ENCODE results near the gene DMXL1.

Gene DMXL1

GRCh38 chr5:119273391-119273839, 202.5 kb downstream of the DMXL1 start:
- DNase-seq, result no peak
- peak overlapping the region; percentile 91 for H3K27ac ChIP-seq (ENCODE audit: insufficient read depth, low read length, poor library complexity, severe bottlenecking)
- peaks cover 71% of the 10 kb centered on the region for H3K4me1 ChIP-seq (ENCODE audit: control insufficient read depth, insufficient read depth, low read length, poor library complexity, severe bottlenecking)
- peak overlapping the region; percentile 40 for H3K4me3 ChIP-seq (ENCODE audit: insufficient read depth, low read depth, low read length, poor library complexity, severe bottlenecking)
- H3K9me3 ChIP-seq (ENCODE audit: control insufficient read depth, low read length), result no peaks in the 10 kb centered on the region
- no peaks in the 10 kb centered on the region for H3K36me3 ChIP-seq (ENCODE audit: control insufficient read depth, insufficient read depth, low read length)
- H3K27me3 ChIP-seq (replicated peaks; ENCODE audit: control insufficient read depth, insufficient read depth, low read length, poor library complexity, severe bottlenecking), result no peaks in the 10 kb centered on the region

DNA sequence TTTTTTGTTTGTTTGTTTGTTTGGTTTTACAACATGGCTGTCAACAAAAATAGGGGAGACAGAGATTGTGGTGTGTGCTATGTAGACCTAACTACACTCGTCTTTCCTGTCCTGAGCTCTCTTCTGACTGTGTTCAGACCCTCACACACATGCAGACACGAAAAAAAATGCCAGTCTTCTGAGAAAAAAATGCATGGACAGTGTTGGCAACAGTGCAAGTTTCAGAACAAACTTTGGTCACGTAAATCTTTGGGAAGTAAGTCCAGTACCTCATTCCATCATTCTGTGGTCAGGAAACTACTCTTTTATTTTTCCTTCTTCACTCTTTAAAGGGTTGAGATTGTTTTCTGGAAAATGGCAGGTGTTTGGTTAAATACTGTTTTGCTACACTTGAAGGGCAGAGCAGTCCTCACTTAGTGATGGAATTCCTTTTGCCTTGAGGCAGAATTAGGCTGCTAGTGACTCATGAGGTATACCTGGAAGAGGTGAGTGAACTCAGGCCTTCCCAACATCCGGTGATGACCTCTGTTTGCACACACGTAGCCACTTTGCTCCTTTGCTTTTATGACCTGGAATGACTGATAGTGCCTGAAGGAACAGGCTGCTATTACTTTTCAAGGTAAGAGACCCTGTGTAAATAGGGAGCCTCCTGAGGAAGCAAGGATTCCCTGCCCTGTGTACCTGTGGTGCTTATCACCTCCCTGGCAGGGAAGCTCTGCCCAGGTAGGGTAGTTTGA, 203.3 kb downstream of the DMXL1 start:
- DNase-seq, result no peak
- H3K36me3 ChIP-seq (ENCODE audit: control insufficient read depth, insufficient read depth, low read length), result no peaks in the 10 kb centered on the region
- no peaks in the 10 kb centered on the region for H3K9me3 ChIP-seq (ENCODE audit: control insufficient read depth, low read length)
- H3K27me3 ChIP-seq (replicated peaks; ENCODE audit: control insufficient read depth, insufficient read depth, low read length, poor library complexity, severe bottlenecking), result no peaks in the 10 kb centered on the region
- peaks cover 79% of the 10 kb centered on the region for H3K4me1 ChIP-seq (ENCODE audit: control insufficient read depth, insufficient read depth, low read length, poor library complexity, severe bottlenecking)
- peak overlapping the region; percentile 91 for H3K27ac ChIP-seq (ENCODE audit: insufficient read depth, low read length, poor library complexity, severe bottlenecking)
- H3K4me3 ChIP-seq (ENCODE audit: insufficient read depth, low read depth, low read length, poor library complexity, severe bottlenecking), result peak overlapping the region; percentile 40

- no peaks in the 10 kb centered on the region for H3K9me3 ChIP-seq (ENCODE audit: control insufficient read depth, low read length)
- H3K4me3 ChIP-seq (ENCODE audit: insufficient read depth, low read depth, low read length, poor library complexity, severe bottlenecking), result peak overlapping the region; percentile 40
- no peak for DNase-seq
- no peaks in the 10 kb centered on the region for H3K27me3 ChIP-seq (replicated peaks; ENCODE audit: control insufficient read depth, insufficient read depth, low read length, poor library complexity, severe bottlenecking)
- H3K27ac ChIP-seq (ENCODE audit: insufficient read depth, low read length, poor library complexity, severe bottlenecking), result peak overlapping the region; percentile 91
- peaks cover 84% of the 10 kb centered on the region for H3K4me1 ChIP-seq (ENCODE audit: control insufficient read depth, insufficient read depth, low read length, poor library complexity, severe bottlenecking)
- H3K36me3 ChIP-seq (ENCODE audit: control insufficient read depth, insufficient read depth, low read length), result no peaks in the 10 kb centered on the region
These were observed 203.9 kb downstream of the DMXL1 start for GRCh38 chr5:119274767-119275130.

DNA sequence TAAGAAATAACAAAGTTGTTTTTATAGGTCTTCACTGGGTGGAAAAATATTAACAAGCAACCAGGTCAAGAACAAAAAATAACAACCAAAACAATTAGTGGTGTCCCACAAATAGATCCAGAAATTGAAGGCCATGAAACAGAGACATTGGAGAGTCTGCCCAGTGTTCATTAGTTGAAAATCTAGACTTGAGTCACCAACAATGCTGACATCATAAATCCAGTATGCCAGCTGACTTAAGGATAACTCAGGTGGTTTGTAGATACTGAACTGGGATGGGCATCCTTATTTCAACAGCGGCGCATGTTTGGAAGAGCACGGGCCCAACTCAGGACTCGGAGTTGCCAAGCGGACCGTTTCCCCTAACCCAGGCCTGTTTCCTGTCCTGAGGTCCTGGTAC, 204.3 kb downstream of the DMXL1 start:
- no peak overlapping the region for H3K4me3 ChIP-seq (ENCODE audit: insufficient read depth, low read depth, low read length, poor library complexity, severe bottlenecking)
- no peaks in the 10 kb centered on the region for H3K36me3 ChIP-seq (ENCODE audit: control insufficient read depth, insufficient read depth, low read length)
- H3K27ac ChIP-seq (ENCODE audit: insufficient read depth, low read length, poor library complexity, severe bottlenecking), result peak overlapping the region; percentile 91
- no peaks in the 10 kb centered on the region for H3K27me3 ChIP-seq (replicated peaks; ENCODE audit: control insufficient read depth, insufficient read depth, low read length, poor library complexity, severe bottlenecking)
- H3K9me3 ChIP-seq (ENCODE audit: control insufficient read depth, low read length), result no peaks in the 10 kb centered on the region
- peaks cover 88% of the 10 kb centered on the region for H3K4me1 ChIP-seq (ENCODE audit: control insufficient read depth, insufficient read depth, low read length, poor library complexity, severe bottlenecking)
- DNase-seq, result no peak

GRCh38 chr5:119275601-119276173, 204.8 kb downstream of the DMXL1 start:
- no peaks in the 10 kb centered on the region for H3K36me3 ChIP-seq (ENCODE audit: control insufficient read depth, insufficient read depth, low read length)
- H3K27ac ChIP-seq (ENCODE audit: insufficient read depth, low read length, poor library complexity, severe bottlenecking), result peak overlapping the region; percentile 91
- no peaks in the 10 kb centered on the region for H3K27me3 ChIP-seq (replicated peaks; ENCODE audit: control insufficient read depth, insufficient read depth, low read length, poor library complexity, severe bottlenecking)
- no peak for DNase-seq
- no peak overlapping the region for H3K4me3 ChIP-seq (ENCODE audit: insufficient read depth, low read depth, low read length, poor library complexity, severe bottlenecking)
- no peaks in the 10 kb centered on the region for H3K9me3 ChIP-seq (ENCODE audit: control insufficient read depth, low read length)
- H3K4me1 ChIP-seq (ENCODE audit: control insufficient read depth, insufficient read depth, low read length, poor library complexity, severe bottlenecking), result peaks cover 90% of the 10 kb centered on the region

DNA sequence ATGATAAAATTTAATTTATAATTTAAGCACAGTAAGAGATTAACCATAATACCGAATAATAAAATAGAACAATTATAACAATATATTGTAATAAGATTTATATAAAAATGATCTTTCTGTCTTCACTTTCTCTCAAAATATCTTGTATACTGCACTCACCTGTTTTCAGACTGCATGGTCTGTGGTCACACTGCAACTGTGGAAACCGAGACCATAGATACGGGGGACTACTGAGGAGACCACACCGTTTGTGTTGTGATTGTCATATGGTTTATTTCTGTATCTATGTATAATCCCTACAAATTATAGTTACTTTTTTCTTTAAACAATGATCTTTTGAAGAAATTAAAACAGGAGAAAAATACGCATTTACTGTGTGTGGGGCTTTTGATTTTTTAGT, 206.1 kb downstream of the DMXL1 start:
- Histone ChIP-seq H3K4me1 (ENCODE audit: control insufficient read depth, insufficient read depth, low read length, poor library complexity, severe bottlenecking) (peaks cover 90% of the 10 kb centered on the region), H3K27me3 (replicated peaks; ENCODE audit: control insufficient read depth, insufficient read depth, low read length, poor library complexity, severe bottlenecking) (no peaks in the 10 kb centered on the region), H3K9me3 (ENCODE audit: control insufficient read depth, low read length) (no peaks in the 10 kb centered on the region), H3K27ac (ENCODE audit: insufficient read depth, low read length, poor library complexity, severe bottlenecking) (peak overlapping the region; percentile 91), H3K36me3 (ENCODE audit: control insufficient read depth, insufficient read depth, low read length) (no peaks in the 10 kb centered on the region), H3K4me3 (ENCODE audit: insufficient read depth, low read depth, low read length, poor library complexity, severe bottlenecking) (peak overlapping the region; percentile 13)
- DNase-seq, result no peak

- no peak for DNase-seq
- Histone ChIP-seq H3K27ac (ENCODE audit: insufficient read depth, low read length, poor library complexity, severe bottlenecking) (no peak overlapping the region), H3K36me3 (ENCODE audit: control insufficient read depth, insufficient read depth, low read length) (no peaks in the 10 kb centered on the region), H3K4me1 (ENCODE audit: control insufficient read depth, insufficient read depth, low read length, poor library complexity, severe bottlenecking) (peaks cover 91% of the 10 kb centered on the region), H3K4me3 (ENCODE audit: insufficient read depth, low read depth, low read length, poor library complexity, severe bottlenecking) (no peak overlapping the region), H3K9me3 (ENCODE audit: control insufficient read depth, low read length) (no peaks in the 10 kb centered on the region), H3K27me3 (replicated peaks; ENCODE audit: control insufficient read depth, insufficient read depth, low read length, poor library complexity, severe bottlenecking) (no peaks in the 10 kb centered on the region)
These were observed 208.2 kb downstream of the DMXL1 start for GRCh38 chr5:119279093-119279492.

- H3K4me1 ChIP-seq (ENCODE audit: control insufficient read depth, insufficient read depth, low read length, poor library complexity, severe bottlenecking), result peaks cover 93% of the 10 kb centered on the region
- DNase-seq, result no peak
- H3K27ac ChIP-seq (ENCODE audit: insufficient read depth, low read length, poor library complexity, severe bottlenecking), result peak overlapping the region; percentile 19
- no peaks in the 10 kb centered on the region for H3K9me3 ChIP-seq (ENCODE audit: control insufficient read depth, low read length)
- H3K27me3 ChIP-seq (replicated peaks; ENCODE audit: control insufficient read depth, insufficient read depth, low read length, poor library complexity, severe bottlenecking), result no peaks in the 10 kb centered on the region
- no peaks in the 10 kb centered on the region for H3K36me3 ChIP-seq (ENCODE audit: control insufficient read depth, insufficient read depth, low read length)
- no peak overlapping the region for H3K4me3 ChIP-seq (ENCODE audit: insufficient read depth, low read depth, low read length, poor library complexity, severe bottlenecking)
These were observed 209.5 kb downstream of the DMXL1 start for GRCh38 chr5:119280380-119280779.

GRCh38 chr5:119282628-119283027, 211.7 kb downstream of the DMXL1 start:
- H3K4me3 ChIP-seq (ENCODE audit: insufficient read depth, low read depth, low read length, poor library complexity, severe bottlenecking), result no peak overlapping the region
- peak overlapping the region; percentile 34 for H3K27ac ChIP-seq (ENCODE audit: insufficient read depth, low read length, poor library complexity, severe bottlenecking)
- DNase-seq, result no peak
- peaks cover 90% of the 10 kb centered on the region for H3K4me1 ChIP-seq (ENCODE audit: control insufficient read depth, insufficient read depth, low read length, poor library complexity, severe bottlenecking)
- no peaks in the 10 kb centered on the region for H3K27me3 ChIP-seq (replicated peaks; ENCODE audit: control insufficient read depth, insufficient read depth, low read length, poor library complexity, severe bottlenecking)
- H3K9me3 ChIP-seq (ENCODE audit: control insufficient read depth, low read length), result no peaks in the 10 kb centered on the region
- no peaks in the 10 kb centered on the region for H3K36me3 ChIP-seq (ENCODE audit: control insufficient read depth, insufficient read depth, low read length)

DNA sequence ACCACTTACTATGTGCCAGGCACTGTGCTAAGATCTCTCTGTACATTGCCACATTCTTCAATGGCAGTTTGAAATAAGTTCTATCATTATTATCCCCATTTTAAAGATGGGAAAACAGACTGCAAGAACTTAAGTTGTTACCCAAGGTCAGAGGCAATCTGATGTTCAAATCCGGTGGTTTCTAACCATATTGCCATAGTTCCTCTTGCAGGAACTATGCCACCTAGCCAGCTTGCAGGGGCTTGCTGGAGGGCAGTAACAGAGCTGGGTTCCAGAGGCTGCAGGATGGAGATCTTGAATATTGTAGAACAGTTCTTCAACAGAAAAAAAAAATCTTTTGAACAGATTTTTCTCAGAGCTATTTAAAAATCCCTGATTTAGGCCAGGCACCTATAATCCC, 213.1 kb downstream of the DMXL1 start:
- Histone ChIP-seq H3K4me3 (ENCODE audit: insufficient read depth, low read depth, low read length, poor library complexity, severe bottlenecking) (no peak overlapping the region), H3K27ac (ENCODE audit: insufficient read depth, low read length, poor library complexity, severe bottlenecking) (peak overlapping the region; percentile 94), H3K4me1 (ENCODE audit: control insufficient read depth, insufficient read depth, low read length, poor library complexity, severe bottlenecking) (peaks cover 92% of the 10 kb centered on the region), H3K36me3 (ENCODE audit: control insufficient read depth, insufficient read depth, low read length) (no peaks in the 10 kb centered on the region), H3K9me3 (ENCODE audit: control insufficient read depth, low read length) (no peaks in the 10 kb centered on the region), H3K27me3 (replicated peaks; ENCODE audit: control insufficient read depth, insufficient read depth, low read length, poor library complexity, severe bottlenecking) (no peaks in the 10 kb centered on the region)
- DNase-seq, result no peak
